Measurements from ENCODE around the gene VILL.

DNA sequence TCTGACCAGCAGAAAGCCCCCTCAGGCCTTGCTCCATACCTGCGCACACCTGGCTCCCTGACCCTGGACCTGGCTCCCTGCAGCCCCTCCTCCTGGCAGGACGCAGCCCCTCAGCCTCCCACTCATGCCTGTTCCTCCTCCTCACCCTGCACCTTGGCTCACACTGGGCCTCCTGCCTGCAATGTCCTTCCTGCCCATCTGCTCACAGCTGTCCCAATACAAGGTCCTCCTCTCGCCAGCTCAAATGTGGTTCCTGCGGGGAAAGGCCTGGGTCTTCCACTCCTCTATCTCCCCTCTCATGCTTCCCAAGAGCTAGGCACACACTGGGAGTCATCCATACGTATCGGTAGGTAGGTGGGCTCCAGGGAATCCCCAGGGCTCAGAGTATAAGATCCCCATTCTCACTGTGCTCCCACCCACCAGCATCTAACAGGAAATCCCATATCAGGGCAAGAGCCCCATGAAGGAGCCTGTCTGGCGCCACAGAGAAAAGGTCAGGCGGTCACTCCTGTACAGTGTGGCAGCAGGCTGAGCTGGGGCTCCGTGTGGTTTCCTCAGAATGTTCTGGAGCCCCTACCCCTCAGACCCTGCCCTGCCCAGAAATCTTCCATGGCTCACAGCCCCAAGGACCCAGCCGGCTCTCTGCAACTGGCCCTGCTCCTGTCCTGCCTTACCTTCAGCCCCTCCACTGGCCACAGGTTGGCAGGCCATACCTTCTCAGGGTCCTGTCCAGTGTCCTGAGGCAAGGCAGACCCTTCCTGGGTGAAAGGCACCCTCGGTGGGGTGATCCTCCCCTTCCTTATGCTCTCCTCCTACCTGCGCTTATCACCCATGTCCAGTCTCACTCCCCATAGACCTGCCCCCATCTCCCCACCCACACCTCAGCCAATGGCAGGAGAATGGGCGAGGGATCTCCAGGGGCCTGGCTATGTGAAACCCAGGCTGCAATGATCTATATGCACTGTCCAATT lies 28.0 kb downstream of the VILL start:
- TF ChIP-seq, protein P1, sequence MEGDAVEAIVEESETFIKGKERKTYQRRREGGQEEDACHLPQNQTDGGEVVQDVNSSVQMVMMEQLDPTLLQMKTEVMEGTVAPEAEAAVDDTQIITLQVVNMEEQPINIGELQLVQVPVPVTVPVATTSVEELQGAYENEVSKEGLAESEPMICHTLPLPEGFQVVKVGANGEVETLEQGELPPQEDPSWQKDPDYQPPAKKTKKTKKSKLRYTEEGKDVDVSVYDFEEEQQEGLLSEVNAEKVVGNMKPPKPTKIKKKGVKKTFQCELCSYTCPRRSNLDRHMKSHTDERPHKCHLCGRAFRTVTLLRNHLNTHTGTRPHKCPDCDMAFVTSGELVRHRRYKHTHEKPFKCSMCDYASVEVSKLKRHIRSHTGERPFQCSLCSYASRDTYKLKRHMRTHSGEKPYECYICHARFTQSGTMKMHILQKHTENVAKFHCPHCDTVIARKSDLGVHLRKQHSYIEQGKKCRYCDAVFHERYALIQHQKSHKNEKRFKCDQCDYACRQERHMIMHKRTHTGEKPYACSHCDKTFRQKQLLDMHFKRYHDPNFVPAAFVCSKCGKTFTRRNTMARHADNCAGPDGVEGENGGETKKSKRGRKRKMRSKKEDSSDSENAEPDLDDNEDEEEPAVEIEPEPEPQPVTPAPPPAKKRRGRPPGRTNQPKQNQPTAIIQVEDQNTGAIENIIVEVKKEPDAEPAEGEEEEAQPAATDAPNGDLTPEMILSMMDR (IDR thresholded peaks at IDR 0.05), result no peak
- TF ChIP-seq POLR2A (IDR thresholded peaks at IDR 0.05), result no peak
